GM21423 (cell line): Measurements from ENCODE around the gene GAL3ST3.
"Not testable (repeated sequence)": the region's sequence is repeated elsewhere in the genome, so short reads cannot be mapped to it uniquely, and the experiment has no call there.

Experiments
- ATAC-seq: cut with Tn5 transposase; IDR thresholded peaks from one replicate; pipeline ENCODE4 v1.9.1; 2021; ENCODE audit warnings: mild to moderate bottlenecking, moderate library complexity; ENCODE audit not compliant: unreplicated experiment

The GAL3ST3 gene

GRCh38 chr11:66045177-66045639 lies 3.8 kb downstream of the GAL3ST3 start:
- ATAC-seq = no peak

DNA sequence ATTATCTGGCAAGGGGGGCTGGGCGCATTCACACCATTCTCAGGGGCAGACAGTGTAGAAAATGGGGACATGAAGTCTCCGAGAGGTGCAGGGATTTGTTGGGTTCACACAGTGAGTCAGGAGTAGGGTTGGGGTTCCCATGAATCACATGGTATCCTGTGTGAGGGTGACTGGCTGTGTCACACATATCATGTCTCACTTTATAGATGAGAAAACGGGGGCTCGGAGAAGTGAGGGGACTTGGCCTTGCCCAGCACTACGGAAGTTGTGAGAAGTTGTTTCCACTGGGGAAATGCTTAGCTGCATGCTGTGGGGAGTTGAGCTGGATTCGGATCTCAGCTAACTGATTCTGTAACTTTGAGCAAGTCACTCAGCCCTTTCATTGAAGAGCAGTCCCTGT lies 4.2 kb downstream of the GAL3ST3 start:
- ATAC-seq = no peak

- no peak for ATAC-seq
Measured at GRCh38 chr11:66042996-66043906, 5.7 kb downstream of the GAL3ST3 start.

- ATAC-seq = no peak
Measured at GRCh38 chr11:66042227-66042995, 6.5 kb downstream of the GAL3ST3 start.

- ATAC-seq = no peak
Measured at GRCh38 chr11:66039765-66040164, 9.2 kb downstream of the GAL3ST3 start.

DNA sequence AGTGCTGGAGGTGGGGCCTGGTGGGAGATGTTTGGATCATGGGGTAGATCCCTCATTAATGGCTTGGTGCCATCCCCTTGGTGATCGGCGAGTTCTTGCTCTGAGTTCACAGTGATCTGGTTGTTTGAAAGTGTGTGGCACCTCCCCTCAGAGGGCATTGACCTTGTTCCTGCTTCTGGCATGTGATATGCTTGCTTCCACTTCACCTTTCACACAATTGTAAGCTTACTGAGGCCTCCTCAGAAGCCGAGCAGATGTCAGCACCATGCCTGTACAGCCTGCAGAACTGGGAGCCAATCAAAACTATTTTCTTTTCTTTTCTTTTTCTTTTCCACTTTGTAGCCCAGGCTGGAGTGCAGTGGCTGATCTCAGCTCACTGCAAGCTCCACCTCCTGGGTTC lies 11.6 kb downstream of the GAL3ST3 start:
- no peak for ATAC-seq

DNA sequence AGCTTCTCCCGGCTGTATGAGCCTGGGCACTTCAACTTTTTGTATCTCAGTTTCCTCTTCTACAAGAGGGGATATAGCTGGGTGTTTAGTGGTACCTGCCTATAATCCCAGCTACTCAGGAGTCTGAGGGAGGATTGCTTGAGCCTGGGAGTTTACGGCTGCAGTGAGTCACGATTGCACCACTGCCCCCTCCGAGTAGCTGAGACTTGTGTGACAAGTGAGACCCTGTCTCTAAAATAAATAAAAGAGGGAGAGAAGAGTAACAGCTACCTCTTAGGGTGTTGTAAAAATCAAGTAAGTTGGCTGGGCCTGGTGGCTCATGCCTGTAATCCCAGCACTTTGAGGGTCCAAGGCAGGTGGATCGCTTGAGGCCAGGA lies 12.6 kb downstream of the GAL3ST3 start:
- no peak for ATAC-seq

GRCh38 chr11:66035653-66036333 lies 13.2 kb downstream of the GAL3ST3 start:
- no peak for ATAC-seq

- no peak for ATAC-seq
Measured at GRCh38 chr11:66032957-66033735, 15.8 kb downstream of the GAL3ST3 start.

GRCh38 chr11:66026017-66026529 lies 22.9 kb downstream of the GAL3ST3 start, which contains the start of gene CATSPER1:
TSS of gene CATSPER1 (minus strand) at chr11:66026479. CDS start at chr11:66026379, 100 bp downstream.
- no peak for ATAC-seq

DNA sequence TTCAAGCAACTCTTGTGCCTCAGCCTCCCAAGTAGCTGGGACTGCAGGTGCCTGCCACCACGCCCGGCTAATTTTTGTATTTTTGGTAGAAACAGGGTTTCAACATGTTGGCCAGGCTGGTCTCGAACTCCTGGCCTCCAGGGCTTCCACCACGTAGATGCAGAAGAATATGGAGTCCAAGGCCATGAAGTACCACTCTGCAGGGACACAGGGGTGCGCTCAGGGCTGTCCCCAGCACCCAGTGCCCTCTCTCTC lies 25.8 kb downstream of the GAL3ST3 start:
- ATAC-seq = not testable (repeated sequence)

GRCh38 chr11:66022401-66023185 lies 26.4 kb downstream of the GAL3ST3 start:
- ATAC-seq = no peak

DNA sequence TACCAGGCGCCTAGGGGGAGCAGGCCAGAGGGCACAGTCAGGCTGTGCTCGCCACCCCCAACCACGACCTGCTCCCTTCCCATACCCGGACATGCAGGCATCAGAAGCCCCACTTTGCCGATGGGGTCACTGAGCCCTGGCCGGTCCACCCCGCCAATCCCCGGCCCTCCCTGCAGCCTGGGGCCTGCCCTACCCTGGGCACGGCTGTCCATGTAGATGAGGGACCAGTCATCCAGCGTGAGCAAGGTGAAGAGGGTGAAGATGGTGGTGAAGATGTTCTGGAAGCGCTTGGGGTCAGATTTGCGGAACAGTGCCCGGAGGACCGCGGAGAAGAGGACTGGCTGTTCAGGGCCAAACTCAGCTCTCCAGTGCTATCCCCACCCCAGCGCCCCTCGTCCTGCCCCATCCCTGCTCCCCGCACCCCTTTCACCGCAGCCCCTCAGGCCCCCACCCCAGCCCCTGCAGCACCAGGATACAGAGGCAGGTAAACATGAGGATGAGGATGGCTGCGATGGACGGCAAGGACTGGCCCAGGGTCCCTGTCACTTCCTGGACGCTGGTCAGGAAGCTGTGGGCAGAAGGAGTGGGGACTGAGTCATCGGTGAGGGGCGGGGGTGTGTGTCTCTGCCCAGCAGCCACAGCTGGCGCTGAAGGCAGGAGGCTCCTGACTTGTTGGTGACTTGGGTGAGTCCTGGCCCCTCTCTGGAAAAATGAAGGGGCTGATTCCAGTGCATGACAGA lies 28.2 kb downstream of the GAL3ST3 start:
- no peak for ATAC-seq

DNA sequence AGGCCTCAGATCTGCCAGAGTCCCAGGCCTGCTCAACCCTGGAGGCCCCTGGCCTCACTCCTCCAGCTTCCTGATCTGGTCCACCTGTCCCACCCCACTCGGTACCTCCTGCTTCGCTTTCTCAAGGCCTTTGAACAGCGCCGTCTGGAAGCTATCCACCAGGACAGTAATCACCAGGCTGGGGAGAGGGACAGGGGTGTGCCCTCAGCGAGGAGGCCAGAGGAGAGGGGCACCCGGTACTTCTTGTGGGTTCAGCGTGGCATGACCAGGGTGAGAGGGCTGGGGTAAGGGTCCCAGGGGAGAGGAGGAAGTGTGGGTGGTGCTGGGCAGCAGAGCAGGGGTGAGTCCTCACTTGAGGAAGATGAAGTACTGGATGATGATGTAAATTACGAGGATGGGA lies 28.7 kb downstream of the GAL3ST3 start:
- ATAC-seq = no peak

DNA sequence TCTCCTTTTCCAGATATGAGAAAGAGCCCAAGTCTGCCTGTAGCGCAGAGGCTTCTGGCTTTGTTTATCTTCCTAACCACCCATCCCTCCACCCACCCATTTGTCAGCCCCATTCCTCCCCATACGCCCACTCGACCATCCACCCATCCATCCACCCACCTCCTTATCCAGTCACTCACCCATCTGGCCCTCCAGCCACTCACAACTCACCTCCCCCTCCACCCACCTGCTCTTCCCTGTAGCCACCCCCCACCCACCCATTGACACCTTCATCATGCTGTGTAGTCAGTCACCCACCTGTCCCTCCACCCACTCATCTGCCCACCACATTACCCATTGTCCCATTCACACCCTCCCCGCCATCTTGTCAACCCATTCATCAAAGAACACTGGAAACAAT lies 31.6 kb downstream of the GAL3ST3 start:
- ATAC-seq = no peak

- ATAC-seq = no peak
Measured at GRCh38 chr11:66016793-66017177, 32.2 kb downstream of the GAL3ST3 start.

- no peak for ATAC-seq
Measured at GRCh38 chr11:66015936-66016792, 32.8 kb downstream of the GAL3ST3 start.

- ATAC-seq = no peak
Measured at GRCh38 chr11:66015454-66015881, 33.5 kb downstream of the GAL3ST3 start.
